H9 (cell line): ENCODE measurements around the gene ZFYVE19. TPM values are rescaled to one million over a fixed set of nuclear protein-coding genes. Genes with fewer than 3 reads are reported as not detected.

Experiments
- DNase-seq: peaks from one replicate; pipeline ENCODE4 v3.0.0-alpha.2; 2017
- H2AFZ ChIP-seq: one replicate; pipeline ENCODE4 v1.6.1; 2013; ENCODE audit warnings: mild to moderate bottlenecking, low read length, control low read depth, moderate library complexity
- H2AK5ac ChIP-seq: 2 replicates; pipeline ENCODE4 v1.6.1; 2013; ENCODE audit warnings: low read length, control low read depth, mixed read lengths; ENCODE audit not compliant: insufficient read length
- H2BK120ac ChIP-seq: one replicate; pipeline ENCODE4 v1.6.1; 2013; ENCODE audit warnings: low read depth, mild to moderate bottlenecking, low read length, control low read depth, inconsistent platforms; ENCODE audit not compliant: poor library complexity, severe bottlenecking
- H2BK12ac ChIP-seq: 2 replicates; pipeline ENCODE4 v1.6.1; 2013; ENCODE audit warnings: low read length, control low read depth, mixed read lengths, low read depth; ENCODE audit not compliant: insufficient read length
- H2BK15ac ChIP-seq: 2 replicates; pipeline ENCODE4 v1.6.1; 2013; ENCODE audit warnings: low read depth, low read length, control low read depth
- H2BK20ac ChIP-seq: one replicate; pipeline ENCODE4 v1.6.1; 2013; ENCODE audit warnings: low read depth, mild to moderate bottlenecking, low read length, control low read depth, inconsistent platforms; ENCODE audit not compliant: poor library complexity, severe bottlenecking
- H2BK5ac ChIP-seq: 2 replicates; pipeline ENCODE4 v1.6.1; 2013; ENCODE audit warnings: low read length, control low read depth, mixed read lengths; ENCODE audit not compliant: insufficient read length
- H3K14ac ChIP-seq: 2 replicates; pipeline ENCODE4 v1.6.1; 2013; ENCODE audit warnings: low read length, control low read depth; ENCODE audit not compliant: insufficient read depth
- H3K18ac ChIP-seq: 2 replicates; pipeline ENCODE4 v1.6.1; 2013; ENCODE audit warnings: low read depth, mild to moderate bottlenecking, mixed read lengths, low read length, control low read depth; ENCODE audit not compliant: insufficient read length
- H3K23ac ChIP-seq: 2 replicates; pipeline ENCODE4 v1.6.1; 2013; ENCODE audit warnings: low read length, control low read depth, mixed read lengths, low read depth; ENCODE audit not compliant: insufficient read length
- H3K23me2 ChIP-seq: 2 replicates; pipeline ENCODE4 v1.6.1; 2013; ENCODE audit warnings: low read depth, mild to moderate bottlenecking, mixed read lengths, low read length, control low read depth; ENCODE audit not compliant: insufficient read length, poor library complexity, severe bottlenecking
- H3K27ac ChIP-seq: 2 replicates; pipeline ENCODE4 v1.5.1; 2013; ENCODE audit warnings: low read length, control low read depth, mixed read lengths, low read depth; ENCODE audit not compliant: insufficient read length
- H3K27me3 ChIP-seq: 2 replicates; pipeline ENCODE4 v1.6.1; 2013; ENCODE audit warnings: low read length, control low read depth, inconsistent platforms; ENCODE audit not compliant: insufficient read depth
- H3K4ac ChIP-seq: 2 replicates; pipeline ENCODE4 v1.6.1; 2013; ENCODE audit warnings: low read depth, mild to moderate bottlenecking, control low read depth, inconsistent platforms, low read length, moderate library complexity
- H3K4me1 ChIP-seq: 2 replicates; pipeline ENCODE4 v1.6.1; 2013; ENCODE audit warnings: low read length, control low read depth, inconsistent platforms; ENCODE audit not compliant: insufficient read depth
- H3K4me2 ChIP-seq: 2 replicates; pipeline ENCODE4 v1.6.1; 2013; ENCODE audit warnings: low read length, control low read depth, mixed read lengths; ENCODE audit not compliant: insufficient read length, insufficient read depth
- H3K56ac ChIP-seq: 2 replicates; pipeline ENCODE4 v1.6.1; 2013; ENCODE audit warnings: low read depth, mild to moderate bottlenecking, mixed read lengths, low read length, control low read depth; ENCODE audit not compliant: insufficient read length
- H3K79me1 ChIP-seq: 2 replicates; pipeline ENCODE4 v1.6.1; 2013; ENCODE audit warnings: low read depth, mild to moderate bottlenecking, moderate library complexity, low read length, control low read depth, inconsistent platforms; ENCODE audit not compliant: insufficient read depth, poor library complexity, severe bottlenecking
- H3K79me2 ChIP-seq: 2 replicates; pipeline ENCODE4 v1.6.1; 2013; ENCODE audit warnings: low read length, control low read depth, inconsistent platforms; ENCODE audit not compliant: insufficient read depth
- H3K9ac ChIP-seq: 2 replicates; pipeline ENCODE4 v1.6.1; 2013; ENCODE audit warnings: low read length, control low read depth, mixed read lengths; ENCODE audit not compliant: insufficient read length; ENCODE audit errors: extremely low read depth
- H3K9me3 ChIP-seq: one replicate; pipeline ENCODE4 v1.6.1; 2013; ENCODE audit warnings: low read depth, low read length, inconsistent platforms; ENCODE audit not compliant: control insufficient read depth
- H3T11ph ChIP-seq: one replicate; pipeline ENCODE4 v1.6.1; 2013; ENCODE audit warnings: mild to moderate bottlenecking, low read length, control low read depth, inconsistent platforms
- H4K20me1 ChIP-seq: one replicate; pipeline ENCODE4 v1.6.1; 2013; ENCODE audit not compliant: control insufficient read depth, insufficient read length, insufficient read depth
- H4K5ac ChIP-seq: 2 replicates; pipeline ENCODE4 v1.6.1; 2013; ENCODE audit warnings: low read depth, mild to moderate bottlenecking, mixed read lengths, low read length, control low read depth; ENCODE audit not compliant: insufficient read length
- H4K8ac ChIP-seq: replicated peaks from 2 replicates; pipeline ENCODE4 v1.6.1; 2013; ENCODE audit warnings: low read length, control low read depth, mixed read lengths, low read depth; ENCODE audit not compliant: insufficient read length
- H4K91ac ChIP-seq: 2 replicates; pipeline ENCODE4 v1.6.1; 2013; ENCODE audit warnings: low read depth, mild to moderate bottlenecking, moderate library complexity, mixed read lengths, low read length, control low read depth; ENCODE audit not compliant: insufficient read length
- H3K27ac Mint-ChIP-seq, 3 experiments: 2 replicates in 2 of 3; 3 replicates in 1 of 3; pipeline ENCODE4 v1.8.0; 2020 to 2021; ENCODE audit warnings: mixed read lengths in 3 of 3, mild to moderate bottlenecking in 1 of 3, moderate library complexity in 1 of 3
- H3K27me3 Mint-ChIP-seq: 2 replicates; pipeline ENCODE4 v1.8.0; 2021; ENCODE audit warnings: low read depth, mild to moderate bottlenecking, moderate library complexity, mixed read lengths
- H3K36me3 Mint-ChIP-seq, 3 experiments: 2 replicates in 2 of 3; 3 replicates in 1 of 3; pipeline ENCODE4 v1.8.0; 2020 to 2021; ENCODE audit warnings: low read depth in 3 of 3, mixed read lengths in 3 of 3; ENCODE audit not compliant: insufficient read depth in 1 of 3
- H3K4me1 Mint-ChIP-seq, 2 experiments: 2 replicates each; pipeline ENCODE4 v1.8.0; 2020; ENCODE audit warnings: mixed read lengths in 2 of 2
- H3K4me3 Mint-ChIP-seq, 2 experiments: 2 replicates in 1 of 2; 3 replicates in 1 of 2; pipeline ENCODE4 v1.8.0; 2020 to 2021; ENCODE audit warnings: mild to moderate bottlenecking in 2 of 2, mixed read lengths in 2 of 2, moderate library complexity in 1 of 2
- H3K9me3 Mint-ChIP-seq, 2 experiments: 2 replicates in 1 of 2; 3 replicates in 1 of 2; pipeline ENCODE4 v1.8.0; 2020; ENCODE audit warnings: mild to moderate bottlenecking in 2 of 2, mixed read lengths in 2 of 2, moderate library complexity in 1 of 2
- CTCF ChIP-seq: fragments of 200-600 bp; sonication (generic); conservative IDR thresholded peaks from 3 replicates; pipeline ENCODE4 v1.8.0; 2021; ENCODE audit warnings: antibody characterized with exemption, mild to moderate bottlenecking
- WGBS: extraction: QIAGEN DNeasy Blood & Tissue Kit; methylation state at CpG from one replicate; pipeline ENCODE4 v1.1.7; 2013; ENCODE audit warnings: missing lambda C conversion rate, low lambda C conversion rate, mixed read lengths; ENCODE audit not compliant: insufficient read length; ENCODE audit errors: extremely low coverage; 5-methylcytosine and 5-hydroxymethylcytosine counted together
- total RNA-seq: library from RNA; stranded (reverse); gene quantifications from 2 replicates; pipeline ENCODE4 v1.2.1, GENCODE V29; 2021

The ZFYVE19 gene
- total RNA-seq, 1 experiment from 2014 or later = 11.3 TPM

DNA sequence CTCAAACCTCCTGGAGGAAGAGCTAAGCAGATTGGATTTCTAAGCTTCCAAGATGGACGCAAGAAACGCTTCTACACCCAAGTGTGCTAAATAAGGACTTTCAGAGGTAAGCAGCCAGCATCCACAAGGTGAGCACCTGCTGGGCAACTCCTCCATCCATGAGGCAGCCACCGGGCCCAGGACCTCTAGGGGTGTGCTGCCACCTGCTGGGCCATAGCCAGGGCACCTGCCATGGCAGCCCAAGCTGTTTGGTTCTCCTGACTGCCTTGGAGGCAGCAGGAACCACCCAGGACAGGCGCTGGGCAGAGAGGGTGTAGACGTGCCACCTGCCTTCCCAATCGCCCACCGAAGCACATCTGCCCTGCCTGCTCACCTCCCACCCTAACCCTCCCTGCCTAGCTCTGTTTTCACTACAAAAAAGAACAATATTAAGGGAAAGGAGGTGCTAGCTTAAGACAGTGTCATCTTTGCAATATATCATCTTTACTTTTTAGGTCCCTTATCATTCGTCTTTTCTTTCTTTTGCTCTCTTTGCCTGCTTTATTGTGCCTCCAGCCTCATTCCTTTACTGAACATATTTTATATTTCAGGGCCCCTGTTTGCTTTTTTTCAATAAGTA lies 24.2 kb upstream of the ZFYVE19 start:
- Histone ChIP-seq H4K91ac (no peak overlapping the region), H3K23me2 (no peaks in the 10 kb centered on the region), H2BK15ac (no peak overlapping the region), H4K8ac (no peak overlapping the region), H2BK120ac (no peak overlapping the region), H2BK12ac (no peak overlapping the region), H3K27ac (no peak overlapping the region), H3K4me1 (peaks cover 7% of the 10 kb centered on the region; the same call in 1 of the 2 replicates), H2AK5ac (no peak overlapping the region), H2BK20ac (no peak overlapping the region), H3K4ac (no peak overlapping the region), H3K79me2 (no peaks in the 10 kb centered on the region), H3K27me3 (no peaks in the 10 kb centered on the region), H3K14ac (no peak overlapping the region), H3T11ph (no peak overlapping the region), H4K20me1 (no peaks in the 10 kb centered on the region), H2BK5ac (no peak overlapping the region), H3K23ac (no peak overlapping the region), H3K56ac (no peak overlapping the region), H4K5ac (no peak overlapping the region), H3K4me2 (no peak overlapping the region), H3K79me1 (no peaks in the 10 kb centered on the region), H3K18ac (no peak overlapping the region), H3K9me3 (no peaks in the 10 kb centered on the region), H2AFZ (no peak overlapping the region), H3K9ac (no peak overlapping the region)
- Mint-ChIP-seq H3K27ac (peak overlapping the region in 2 of 3 experiments; percentile 1 to 68; a peak in 3 of 7 replicates), H3K36me3 (peaks cover 0 to 16% (median 13%) of the 10 kb centered on the region in 3 experiments; a peak in 6 of 7 replicates), H3K27me3 (no peaks in the 10 kb centered on the region), H3K9me3 (no peaks in the 10 kb centered on the region), H3K4me3 (no peak overlapping the region), H3K4me1 (peaks cover 36 to 37% of the 10 kb centered on the region in 2 experiments)
- WGBS = no CpG with 5 or more reads among the region's 8 CpGs
- DNase-seq = peak; percentile 81
- TF ChIP-seq CTCF = peak; percentile 70
